DMS53 treated with DMSO at 0.1 percent for 48 hours (cell line): ENCODE results near the gene KCTD2.

Source experiments
- DNase-seq: peaks from one replicate; lab custom pipeline; 2025; ENCODE audit not compliant: unreplicated experiment; lab: John Stamatoyannopoulos, UW

KCTD2 gene

DNA sequence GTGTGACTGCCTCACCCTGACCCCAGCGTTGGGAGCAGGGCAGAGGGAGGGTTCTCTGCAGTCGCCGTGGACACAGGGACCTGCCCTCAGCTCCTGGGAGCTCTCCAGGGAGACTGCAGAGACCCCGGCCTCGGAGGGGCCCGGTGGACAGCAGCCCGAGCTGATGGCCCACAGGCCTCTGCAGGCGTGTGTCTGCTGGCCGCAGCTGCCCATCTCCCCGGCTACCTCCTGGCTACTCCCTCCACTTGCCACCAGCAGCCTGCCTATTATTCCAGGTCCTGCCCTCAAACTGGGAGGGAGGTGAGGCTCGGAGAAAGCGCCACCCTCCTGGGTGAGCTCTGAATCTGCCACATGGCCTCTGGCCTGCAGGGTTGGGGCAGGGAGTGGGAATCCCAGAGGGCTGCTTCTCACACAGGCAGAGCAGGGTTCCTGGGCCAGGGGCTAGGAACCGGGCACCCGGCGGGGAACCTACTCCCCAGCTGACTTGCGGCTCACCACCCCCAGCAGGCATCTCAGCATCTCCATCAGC is 47.9 kb downstream of the KCTD2 start:
- no peak for DNase-seq

- DNase-seq = peak; percentile 60
Measured at GRCh38 chr17:75096082-75096625, 49.1 kb downstream of the KCTD2 start.

GRCh38 chr17:75097865-75098264 is 50.8 kb downstream of the KCTD2 start:
- no peak for DNase-seq

GRCh38 chr17:75098861-75099260 is 51.8 kb downstream of the KCTD2 start:
- no peak for DNase-seq

GRCh38 chr17:75099881-75100595 is 53.0 kb downstream of the KCTD2 start:
- DNase-seq = no peak

- no peak for DNase-seq
Measured at GRCh38 chr17:75102385-75102821, 55.4 kb downstream of the KCTD2 start.

DNA sequence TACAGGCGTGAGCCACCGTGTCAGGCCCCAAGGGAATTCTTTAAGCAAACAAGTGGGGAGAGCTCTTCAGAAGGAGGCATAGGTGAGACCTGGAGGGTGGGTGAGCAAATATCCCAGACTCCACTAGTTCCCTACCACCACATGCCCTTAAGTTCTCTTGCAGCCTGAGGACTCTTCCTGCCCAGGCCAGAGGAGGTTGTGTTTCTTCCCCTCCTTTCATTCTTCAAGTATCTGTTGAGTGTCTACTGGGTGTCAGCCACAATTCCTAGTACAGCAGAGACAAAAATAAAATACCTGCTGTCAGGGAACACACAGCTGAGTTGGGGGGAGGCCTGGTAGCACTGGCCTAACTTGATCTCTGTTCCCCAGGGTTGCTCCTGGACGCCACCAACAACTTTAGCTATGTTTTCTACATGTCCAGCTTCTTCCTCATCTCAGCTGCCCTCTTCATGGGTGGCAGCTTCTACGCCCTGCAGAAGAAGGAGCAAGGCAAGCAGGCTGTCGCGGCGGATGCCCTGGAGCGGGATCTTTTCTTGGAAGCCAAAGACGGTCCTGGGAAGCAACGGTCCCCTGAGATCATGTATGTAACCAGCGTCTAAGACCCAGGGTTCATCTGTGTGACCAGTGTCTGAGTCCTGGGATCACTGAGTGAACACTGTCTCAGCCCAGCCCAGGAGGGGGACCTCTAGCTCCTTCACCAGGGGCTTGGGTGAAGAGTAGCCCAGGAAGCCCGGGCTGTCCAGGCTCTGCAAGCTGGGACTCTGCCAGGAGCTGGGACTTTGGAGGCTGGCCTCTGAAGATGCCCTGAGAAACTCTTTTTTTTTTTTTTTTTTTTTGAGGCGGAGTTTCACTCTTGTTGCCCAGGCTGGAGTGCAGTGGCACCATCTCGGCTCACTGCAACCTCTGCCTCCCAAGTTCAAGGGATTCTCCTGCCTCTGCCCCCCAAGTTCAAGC is 56.9 kb downstream of the KCTD2 start:
- no peak for DNase-seq

GRCh38 chr17:75105126-75106080 is 58.4 kb downstream of the KCTD2 start:
- peak; percentile 80 for DNase-seq

DNA sequence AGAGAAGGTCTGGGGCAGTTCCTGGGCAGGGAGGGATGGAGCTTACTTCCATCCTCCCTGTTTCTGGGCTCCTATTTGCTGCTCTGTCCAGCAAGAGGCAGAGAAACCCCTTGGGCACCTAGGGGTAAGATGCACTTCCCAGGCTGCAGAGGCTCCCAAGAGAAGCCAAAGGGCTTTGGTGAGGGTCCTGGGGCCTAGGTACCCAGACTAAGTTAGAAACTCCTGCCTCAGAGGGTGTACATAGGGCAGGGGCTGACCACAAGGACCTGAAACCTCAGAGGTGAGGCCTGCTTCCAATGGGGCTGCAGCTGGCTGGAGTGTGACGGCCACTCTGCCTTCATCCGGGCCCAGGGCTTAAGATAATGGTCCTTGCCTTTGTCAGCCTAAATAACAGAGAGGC is 61.2 kb downstream of the KCTD2 start:
- no peak for DNase-seq

DNA sequence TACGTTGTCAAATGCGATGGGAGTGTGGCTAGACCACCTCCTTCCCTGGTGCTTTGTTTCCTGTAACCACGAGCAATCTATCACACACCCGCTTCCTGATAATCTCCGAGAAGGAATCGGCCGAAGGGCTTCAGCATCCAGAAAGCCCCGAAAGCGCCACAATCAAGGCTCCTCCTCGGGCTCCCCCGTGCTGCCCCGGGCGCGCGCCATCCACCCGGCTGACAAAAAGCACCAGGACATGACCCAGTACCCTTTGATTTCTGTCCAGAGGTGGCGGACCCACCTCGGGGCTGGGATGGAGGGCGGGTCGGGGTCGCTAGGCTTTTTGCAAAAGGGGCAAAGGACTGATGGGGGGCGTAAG is 62.0 kb downstream of the KCTD2 start:
- no peak for DNase-seq

GRCh38 chr17:75109407-75110233 is 62.6 kb downstream of the KCTD2 start, which contains the start of gene ARMC7:
Gene ARMC7 (plus strand): TSS chr17:75109969. CDS start chr17:75110289, 320 bp downstream.
- peak; percentile 76 for DNase-seq

DNA sequence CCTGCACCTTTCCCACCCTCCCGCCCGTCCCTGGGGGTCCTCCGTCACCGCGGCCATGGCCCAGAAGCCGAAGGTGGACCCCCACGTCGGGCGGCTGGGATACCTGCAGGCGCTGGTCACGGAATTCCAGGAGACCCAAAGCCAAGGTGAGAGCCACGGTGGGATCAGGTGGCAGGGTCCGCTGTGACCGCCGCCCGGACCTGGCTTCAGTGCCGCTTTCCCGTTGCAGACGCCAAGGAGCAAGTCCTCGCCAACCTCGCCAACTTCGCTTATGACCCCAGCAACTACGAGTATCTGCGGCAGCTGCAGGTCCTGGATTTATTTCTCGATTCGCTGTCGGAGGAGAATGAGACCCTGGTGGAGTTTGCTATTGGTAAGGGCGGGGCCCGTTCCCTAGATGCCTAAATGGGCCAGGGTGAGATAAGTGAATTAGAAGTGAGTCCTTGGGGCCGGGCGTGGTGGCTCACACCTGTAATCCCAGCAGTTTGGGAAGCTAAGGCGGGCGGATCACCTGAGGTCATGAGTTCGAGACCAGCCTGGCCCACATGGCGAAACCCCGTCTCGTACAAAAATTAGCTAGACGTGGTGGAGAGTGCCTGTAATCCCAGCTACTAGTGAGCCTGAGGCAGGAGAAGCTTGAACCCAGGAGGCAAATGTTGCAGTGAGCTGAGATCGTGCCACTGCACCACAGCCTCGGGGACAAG is 63.4 kb downstream of the KCTD2 start:
- DNase-seq = no peak

DNA sequence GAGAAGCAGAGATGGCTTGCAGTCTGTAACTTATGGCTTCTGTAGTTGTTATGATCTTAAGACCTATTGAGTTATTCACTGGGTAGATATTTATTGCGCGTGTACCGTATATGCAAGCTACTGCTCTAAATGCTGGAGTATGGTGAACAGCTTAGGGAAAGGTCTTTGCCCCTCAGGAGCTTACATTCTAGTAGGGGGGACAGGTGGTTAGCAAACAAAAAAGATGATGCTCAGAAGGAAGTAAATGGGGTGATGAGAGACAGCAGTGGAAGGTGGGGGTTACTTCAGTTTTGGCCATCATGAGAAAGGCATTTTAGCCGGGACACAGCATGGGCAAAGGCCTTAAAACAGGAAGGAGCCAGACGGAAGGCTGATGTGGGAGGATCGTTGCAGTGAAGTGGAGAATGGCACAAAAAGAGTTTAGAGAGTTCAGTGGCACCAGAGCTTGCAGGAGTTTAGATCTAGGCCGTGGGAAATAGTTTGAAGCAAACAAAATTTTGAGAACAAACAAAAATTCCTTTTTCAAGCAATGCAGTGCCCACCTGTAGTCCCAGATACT is 64.8 kb downstream of the KCTD2 start:
- DNase-seq = no peak

GRCh38 chr17:75113798-75114551 is 67.0 kb downstream of the KCTD2 start:
- peak; percentile 89 for DNase-seq

- no peak for DNase-seq
Measured at GRCh38 chr17:75114552-75115314, 67.7 kb downstream of the KCTD2 start.
